BJ (cell line): ENCODE data around the gene TTC16. TPM values are rescaled to one million over a fixed set of nuclear protein-coding genes. Genes with fewer than 3 reads are reported as not detected.

Source experiments
- CTCF ChIA-PET: fragments of 350-600 bp; formaldehyde crosslinking; extraction: SDS; loops from one replicate; lab custom pipeline; 2021; ENCODE audit warnings: antibody characterized with exemption, inconsistent platforms; lab: Yijun Ruan, JAX
- POLR2A ChIA-PET: fragments of 300-600 bp; sonication (Branson Sonifier 250); formaldehyde crosslinking; extraction: SDS; loops from one replicate; lab custom pipeline; 2021; ENCODE audit warnings: antibody characterized with exemption; lab: Charles Lee
- DNase-seq: peaks from one replicate; pipeline ENCODE4 v3.0.0-alpha.2; 2011; ENCODE audit warnings: low read depth
- H3K27me3 ChIP-seq: 2 replicates; pipeline ENCODE4 v1.6.0; 2011; ENCODE audit warnings: low read length; ENCODE audit not compliant: control insufficient read depth, insufficient read depth
- H3K36me3 ChIP-seq: 2 replicates; pipeline ENCODE4 v1.5.1; 2011; ENCODE audit warnings: low read length; ENCODE audit not compliant: control insufficient read depth, insufficient read depth
- H3K4me3 ChIP-seq: 2 replicates; pipeline ENCODE4 v1.5.1; 2011; ENCODE audit warnings: low read depth, mild to moderate bottlenecking, control low read depth, low read length
- polyA plus RNA-seq: library from polyadenylated mRNA; depleted of rRNA; stranded (reverse); fragments of >200 nt; gene quantifications from 2 replicates; pipeline ENCODE4 v1.2.3, GENCODE V29; 2011
- TF ChIP-seq, protein P1 (sequence below): IDR thresholded peaks from 2 replicates; pipeline ENCODE4 v1.5.1; 2011; ENCODE audit warnings: low read depth, mild to moderate bottlenecking, control low read depth, inconsistent platforms, low read length, moderate library complexity; ENCODE audit not compliant: insufficient read depth

The TTC16 gene
- polyA plus RNA-seq, 1 experiment, result 0.07 TPM

DNA sequence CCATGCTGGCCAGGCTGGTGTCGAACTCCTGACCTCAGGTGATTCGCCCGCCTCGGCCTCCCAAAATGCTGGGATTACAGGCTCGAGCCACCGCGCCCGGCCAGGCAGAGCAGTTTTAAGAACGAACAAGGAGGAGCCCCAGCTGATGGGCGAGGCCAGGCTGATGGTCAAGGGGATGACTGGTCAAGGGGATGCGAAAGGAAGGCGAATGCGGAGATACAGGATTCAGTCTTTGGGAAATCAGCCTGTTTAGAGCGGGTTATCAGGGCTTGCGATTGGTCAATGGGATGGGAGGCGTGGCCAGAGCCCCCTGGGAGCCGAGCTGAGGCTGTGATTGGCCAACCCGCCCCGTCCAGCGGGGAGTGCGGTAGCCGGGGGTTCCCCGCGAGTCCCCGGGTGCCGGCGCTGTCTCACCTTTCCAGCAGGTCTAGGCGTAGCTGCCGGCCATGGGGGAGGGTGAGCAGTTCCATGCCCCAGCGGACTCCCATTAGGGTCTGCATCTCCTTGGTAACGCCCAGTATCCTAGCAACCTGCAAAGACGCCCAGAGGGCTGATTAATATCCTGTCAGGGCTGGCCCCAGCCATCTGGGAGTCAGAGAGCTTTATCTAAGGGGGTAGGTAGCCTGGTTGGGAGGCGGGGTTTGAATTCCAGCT is 26.7 kb downstream of the TTC16 start:
- CTCF ChIA-PET, result interaction anchor here (1.2 to 6.5 kb wide), 7 partner anchors 8 to 178 kb away, joined by 3 to 44 read pairs (median 8); partner anchors contain the start of genes CDK9 and TOR2A
- H3K4me3 ChIP-seq, result peak overlapping the region; percentile 34
- POLR2A ChIA-PET, result interaction anchor here (0.6 kb wide), 1 partner anchor 29 kb away, joined by 14 read pairs; no protein-coding TSS in a partner anchor
- peaks cover 4% of the 10 kb centered on the region for H3K27me3 ChIP-seq
- peak; percentile 35 for DNase-seq
- TF ChIP-seq, protein P1, sequence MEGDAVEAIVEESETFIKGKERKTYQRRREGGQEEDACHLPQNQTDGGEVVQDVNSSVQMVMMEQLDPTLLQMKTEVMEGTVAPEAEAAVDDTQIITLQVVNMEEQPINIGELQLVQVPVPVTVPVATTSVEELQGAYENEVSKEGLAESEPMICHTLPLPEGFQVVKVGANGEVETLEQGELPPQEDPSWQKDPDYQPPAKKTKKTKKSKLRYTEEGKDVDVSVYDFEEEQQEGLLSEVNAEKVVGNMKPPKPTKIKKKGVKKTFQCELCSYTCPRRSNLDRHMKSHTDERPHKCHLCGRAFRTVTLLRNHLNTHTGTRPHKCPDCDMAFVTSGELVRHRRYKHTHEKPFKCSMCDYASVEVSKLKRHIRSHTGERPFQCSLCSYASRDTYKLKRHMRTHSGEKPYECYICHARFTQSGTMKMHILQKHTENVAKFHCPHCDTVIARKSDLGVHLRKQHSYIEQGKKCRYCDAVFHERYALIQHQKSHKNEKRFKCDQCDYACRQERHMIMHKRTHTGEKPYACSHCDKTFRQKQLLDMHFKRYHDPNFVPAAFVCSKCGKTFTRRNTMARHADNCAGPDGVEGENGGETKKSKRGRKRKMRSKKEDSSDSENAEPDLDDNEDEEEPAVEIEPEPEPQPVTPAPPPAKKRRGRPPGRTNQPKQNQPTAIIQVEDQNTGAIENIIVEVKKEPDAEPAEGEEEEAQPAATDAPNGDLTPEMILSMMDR, result no peak
- no peaks in the 10 kb centered on the region for H3K36me3 ChIP-seq

DNA sequence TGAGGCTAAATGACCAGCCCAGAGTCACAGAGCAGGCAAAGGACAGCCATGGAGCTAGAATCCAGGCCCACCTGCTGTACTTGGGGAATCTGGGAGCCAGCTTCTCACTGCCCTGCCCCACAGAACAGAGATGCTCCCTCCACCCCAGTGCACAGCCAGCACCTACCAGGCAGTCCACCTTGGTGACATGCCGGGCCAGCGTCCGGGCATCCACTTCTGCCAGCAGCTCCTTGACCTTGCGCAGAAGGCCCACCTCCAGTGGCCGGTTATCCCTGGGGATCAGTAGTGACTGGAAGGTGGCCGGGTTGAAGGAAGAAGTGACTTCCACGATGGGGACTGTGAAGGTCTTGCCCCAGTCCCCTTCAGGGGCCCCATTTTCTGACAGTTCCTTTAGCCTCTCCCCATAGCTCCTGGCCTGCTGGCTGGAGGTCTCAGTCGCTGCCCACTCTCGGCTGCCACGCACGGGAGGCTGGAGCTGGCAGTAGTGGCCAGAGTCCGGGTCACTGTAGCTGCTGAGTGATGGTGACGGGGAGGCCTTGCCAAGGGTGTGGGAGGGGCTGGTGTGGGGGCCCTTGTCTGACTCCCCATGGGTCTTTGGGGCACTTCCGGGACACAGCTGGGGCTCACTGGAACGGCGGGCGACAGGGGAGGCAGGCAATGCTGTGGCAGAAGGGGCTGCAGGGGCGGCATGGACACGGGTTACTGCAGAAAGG is 28.7 kb downstream of the TTC16 start:
- H3K27me3 ChIP-seq, result peaks cover 6% of the 10 kb centered on the region
- H3K4me3 ChIP-seq, result no peak overlapping the region
- TF ChIP-seq, protein P1, result no peak
- CTCF ChIA-PET, result interaction anchor here (0.7 to 4.1 kb wide), 6 partner anchors 8 to 176 kb away, joined by 3 to 32 read pairs (median 4); partner anchors contain the start of gene TOR2A
- no peaks in the 10 kb centered on the region for H3K36me3 ChIP-seq
- POLR2A ChIA-PET, result no interaction called here
- DNase-seq, result no peak

DNA sequence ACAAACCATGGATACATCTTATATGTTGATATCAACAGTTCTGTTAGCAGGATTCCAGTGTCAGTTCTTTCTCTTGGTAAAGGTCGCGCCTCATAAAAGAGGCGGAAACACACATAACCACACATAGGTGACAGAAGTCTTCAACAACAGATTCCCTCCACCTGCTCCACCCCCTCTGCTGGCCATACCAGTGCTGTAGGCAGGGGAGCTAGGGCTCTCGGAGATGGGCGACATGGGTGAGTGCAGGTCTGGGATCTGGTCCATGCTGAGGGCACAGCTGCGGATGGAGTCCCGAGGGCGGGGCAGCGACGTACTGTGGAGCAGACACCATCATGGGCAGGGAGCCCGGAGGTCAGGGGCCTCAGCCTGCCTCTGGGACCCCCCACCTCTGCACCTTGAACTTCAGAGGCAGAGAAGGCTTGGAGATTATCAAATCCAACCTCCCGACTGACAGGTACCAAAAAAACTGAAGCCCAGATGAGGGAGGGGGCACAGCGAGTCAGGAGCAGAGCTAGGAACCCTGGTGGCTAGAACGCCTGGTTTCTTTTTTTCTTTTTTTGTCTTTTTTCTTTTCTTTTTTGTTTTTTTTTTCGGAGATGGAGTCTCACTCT is 31.2 kb downstream of the TTC16 start:
- POLR2A ChIA-PET, result no interaction called here

DNA sequence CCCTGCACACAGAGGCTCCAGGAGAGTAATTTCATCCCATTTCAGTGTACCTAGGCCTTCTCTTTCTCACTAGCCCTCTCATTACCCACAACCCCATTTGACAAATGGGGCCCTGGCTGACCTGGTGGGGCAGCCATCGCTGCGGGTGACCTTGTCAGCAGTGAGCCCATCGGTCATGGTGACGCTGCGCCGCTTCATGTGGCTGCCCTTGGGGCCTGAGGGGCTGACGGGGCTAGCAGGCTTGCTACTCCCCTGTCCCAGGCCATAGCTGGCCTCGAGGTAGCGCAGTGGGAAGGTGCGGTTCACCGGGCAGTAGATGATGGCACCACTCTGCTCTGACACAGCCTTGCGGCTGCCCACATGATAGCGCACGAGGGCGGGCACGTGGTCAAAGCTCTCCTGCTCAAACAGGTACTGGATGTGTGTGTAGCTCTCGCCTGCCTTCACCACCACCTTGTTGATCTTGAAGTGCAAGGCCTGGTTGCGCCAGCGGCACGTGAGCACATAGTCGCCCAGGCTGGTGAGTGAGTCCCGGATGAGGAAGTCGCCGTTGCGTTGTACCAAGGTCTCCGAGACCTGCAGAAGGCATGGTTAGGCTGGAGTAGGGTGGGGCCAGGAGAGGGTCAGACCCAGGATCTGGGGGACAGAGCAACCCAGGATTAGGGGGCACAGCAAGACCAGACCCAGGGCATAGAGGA is 33.4 kb downstream of the TTC16 start:
- ChIA-PET CTCF (interaction anchor here (0.5 kb wide), 1 partner anchor 19 kb away, joined by 3 read pairs; no protein-coding TSS in a partner anchor), POLR2A (no interaction called here)
- H3K36me3 ChIP-seq, result no peaks in the 10 kb centered on the region
- peaks cover 19% of the 10 kb centered on the region for H3K27me3 ChIP-seq
- DNase-seq, result no peak
- H3K4me3 ChIP-seq, result no peak overlapping the region
- TF ChIP-seq, protein P1, result no peak

More for the DNA sequence above, 31.2 kb downstream of the TTC16 start:
- CTCF ChIA-PET, result interaction anchor here (1.0 to 1.3 kb wide), 2 partner anchors 10 to 12 kb away, joined by 3 read pairs; partner anchors contain the start of gene TOR2A
- TF ChIP-seq, protein P1, result no peak
- no peak for DNase-seq
- Histone ChIP-seq H3K4me3 (no peak overlapping the region), H3K27me3 (peaks cover 6% of the 10 kb centered on the region), H3K36me3 (no peaks in the 10 kb centered on the region)
